AG08396 (cell line): Measurements from ENCODE around the gene IPO7.
"Not testable (repeated sequence)": the region's sequence is repeated elsewhere in the genome, so short reads cannot be mapped to it uniquely, and the experiment has no call there.

Experiments
- DNase-seq: peaks from one replicate; pipeline ENCODE4 v3.0.0; 2012; ENCODE audit warnings: low spot score, mixed read lengths

Gene IPO7

GRCh38 chr11:9384535-9385326, at the start of gene IPO7:
TSS of gene IPO7 (plus strand) at chr11:9384652. CDS start at chr11:9384764, 112 bp downstream.
- peak; percentile 93 for DNase-seq

GRCh38 chr11:9341638-9342178, 42.7 kb upstream of the IPO7 start:
- no peak for DNase-seq

DNA sequence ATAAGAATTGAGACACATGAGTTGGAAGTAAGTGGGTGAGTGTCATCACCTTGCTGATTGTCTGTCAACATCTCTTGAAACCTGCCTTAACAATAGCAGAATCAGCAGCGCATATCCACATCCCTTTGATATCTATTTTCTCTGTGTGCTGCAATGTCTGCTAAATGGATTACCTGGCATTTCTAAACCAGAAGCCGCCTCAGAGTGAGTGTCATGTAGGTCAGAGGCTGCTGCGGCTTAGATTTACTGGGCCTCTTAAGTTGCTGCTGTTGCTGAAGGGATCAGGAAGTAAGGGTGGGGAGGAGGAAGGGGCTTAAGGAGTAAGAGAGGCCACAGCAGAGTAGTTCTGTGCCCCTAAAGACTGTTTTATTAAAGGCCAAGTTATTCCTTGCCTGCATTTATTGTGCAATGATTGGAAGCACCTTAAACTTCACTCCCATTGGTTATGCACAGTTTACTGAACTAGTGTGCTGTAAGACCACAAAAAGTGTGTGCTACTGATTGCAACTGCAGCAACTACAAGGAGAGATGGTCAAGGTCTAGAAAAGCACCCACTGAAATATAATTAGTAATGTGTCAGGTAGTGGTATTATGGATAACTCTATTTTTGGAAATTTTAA, 40.3 kb upstream of the IPO7 start:
- DNase-seq: no peak

DNA sequence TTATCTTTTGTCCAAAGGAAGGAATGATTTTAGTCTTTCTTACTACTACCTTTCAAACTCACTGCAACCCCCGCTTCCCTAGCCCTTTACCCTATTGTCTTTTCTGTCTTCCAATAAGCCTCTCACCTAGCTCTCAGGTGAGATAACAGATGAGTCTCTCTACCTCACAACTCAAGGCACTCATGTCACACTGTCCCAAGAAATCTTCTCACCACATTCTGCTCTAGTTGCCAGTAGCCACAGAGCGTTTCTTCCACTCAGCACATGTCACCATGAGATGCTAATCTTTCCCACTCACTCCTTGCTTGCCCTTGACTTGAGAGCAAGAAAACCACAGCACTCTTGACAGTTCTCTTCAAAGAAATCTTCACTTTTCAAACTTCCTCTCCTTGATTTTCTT, 37.4 kb upstream of the IPO7 start:
- DNase-seq: no peak

- not testable (repeated sequence) for DNase-seq
Observed at GRCh38 chr11:9347779-9348178, 36.7 kb upstream of the IPO7 start.

GRCh38 chr11:9351321-9351881, 33.1 kb upstream of the IPO7 start:
- no peak for DNase-seq

DNA sequence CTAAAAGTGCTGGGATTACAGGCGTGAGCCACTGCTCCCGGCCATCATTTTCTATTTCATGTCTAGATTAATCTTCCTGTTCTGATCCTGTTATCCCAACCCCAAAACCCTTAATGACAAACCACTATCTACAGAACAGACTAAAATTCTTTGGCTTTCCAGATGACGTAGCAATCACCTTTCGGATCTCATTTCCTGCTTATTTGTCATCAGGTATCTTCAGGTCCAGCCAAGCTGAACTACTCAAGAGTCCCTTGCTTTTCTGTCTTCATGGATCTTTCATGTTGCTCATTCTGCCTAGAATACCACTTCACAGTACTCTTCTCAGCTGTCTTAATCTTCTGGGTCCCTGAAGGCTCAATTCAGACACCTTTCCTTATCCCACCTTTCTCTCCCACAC, 27.4 kb upstream of the IPO7 start:
- DNase-seq: no peak

DNA sequence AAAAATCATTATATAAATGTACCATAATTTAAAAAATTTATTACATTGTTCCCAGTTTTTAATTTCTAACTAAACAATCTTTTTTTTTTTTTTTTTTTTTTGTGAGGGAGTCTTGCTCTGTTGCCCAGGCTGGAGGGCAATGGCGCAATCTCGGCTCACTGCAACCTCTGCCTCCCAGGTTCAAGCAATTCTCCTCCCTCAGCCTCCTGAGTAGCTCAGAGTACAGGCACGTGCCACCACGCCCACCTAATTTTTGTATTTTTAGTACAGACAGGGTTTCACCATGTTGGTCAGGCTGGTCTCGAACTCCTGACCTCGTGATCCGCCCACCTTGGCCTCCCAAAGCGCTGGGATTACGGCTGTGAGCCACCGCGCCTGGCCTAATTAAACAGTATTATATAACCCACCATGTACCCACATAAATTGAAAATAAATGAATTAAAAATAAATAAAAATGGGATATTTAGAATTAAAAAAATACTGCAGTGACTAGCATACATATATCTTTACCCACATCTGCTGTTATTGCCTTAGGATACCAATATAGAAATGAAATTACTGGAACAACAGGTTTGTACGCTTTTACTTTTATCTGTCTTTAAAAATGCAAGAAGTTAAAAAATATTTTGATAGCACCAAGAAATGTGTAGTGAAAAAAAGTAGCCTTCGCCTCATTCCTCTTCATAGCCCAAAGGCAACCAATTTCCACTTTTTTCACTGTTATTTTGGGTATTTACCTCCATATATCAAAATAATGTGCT, 23.4 kb upstream of the IPO7 start:
- not testable (repeated sequence) for DNase-seq

DNA sequence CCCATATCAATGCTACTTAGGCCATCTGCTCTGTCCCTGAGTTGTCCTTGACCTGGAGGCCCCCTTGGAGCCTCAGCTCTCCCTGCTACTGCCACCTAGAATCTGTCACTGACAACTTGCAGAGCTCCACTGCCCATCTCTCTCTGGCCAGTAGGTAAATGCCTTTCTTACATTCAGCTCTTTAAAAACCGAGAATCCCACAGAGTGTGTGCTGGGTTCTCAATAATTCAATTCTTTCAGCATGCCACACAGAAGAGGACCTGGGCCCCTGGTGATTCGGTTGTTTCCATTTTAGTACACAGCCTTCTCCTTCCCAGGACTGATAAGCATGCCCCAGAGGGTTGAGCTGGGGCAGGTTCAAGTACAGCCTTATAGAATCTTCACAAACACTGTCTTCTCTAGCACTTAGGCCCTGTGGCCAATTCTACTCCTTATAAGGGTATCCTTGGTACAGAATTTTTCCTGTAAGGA, 22.0 kb upstream of the IPO7 start:
- DNase-seq: no peak

DNA sequence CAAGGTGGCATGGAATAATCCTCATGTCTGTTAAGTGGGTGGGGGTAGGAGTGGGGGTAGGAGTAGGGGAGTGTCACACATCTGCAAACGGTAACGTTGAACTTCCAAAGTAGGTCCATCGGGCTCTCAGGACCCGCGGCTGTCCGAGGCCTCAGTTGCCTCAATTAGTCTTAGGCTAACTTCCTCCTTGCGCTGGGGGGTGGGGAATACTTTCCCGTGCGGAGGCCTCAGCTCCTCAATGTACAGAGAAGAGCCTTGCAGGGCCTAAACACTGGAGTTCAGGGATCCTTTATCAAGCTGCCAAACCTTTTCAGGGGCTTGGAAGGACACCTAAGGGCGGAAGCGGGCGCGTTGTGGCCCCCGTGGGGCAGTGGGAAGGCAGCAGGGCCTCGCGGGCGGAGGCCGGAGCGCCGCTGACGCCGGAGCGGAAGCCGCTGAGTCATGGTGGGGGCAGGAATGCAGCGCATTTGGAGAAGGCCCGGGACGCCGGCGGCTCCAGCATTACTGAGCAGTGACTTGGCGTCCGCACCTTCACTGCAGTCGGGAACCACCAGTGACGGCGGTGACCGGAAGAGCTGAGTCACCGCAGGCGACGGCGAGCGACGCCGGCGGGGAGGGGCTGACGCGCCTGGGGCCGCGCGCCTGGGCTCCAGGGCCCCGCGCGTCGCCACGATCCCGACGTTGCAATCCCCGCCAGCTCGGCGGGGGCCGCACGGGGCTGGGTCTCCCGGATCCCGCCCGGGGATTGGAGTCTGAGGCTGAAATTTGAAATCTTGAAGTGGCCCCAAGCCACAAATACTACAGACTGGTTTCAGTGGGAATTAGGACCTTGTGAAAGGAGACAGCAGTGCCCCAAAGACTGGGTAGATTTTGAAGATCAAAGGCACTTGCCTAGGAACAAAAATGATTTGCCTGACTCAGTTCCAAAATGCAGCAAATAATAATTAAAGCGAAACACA, 20.2 kb upstream of the IPO7 start:
- peak; percentile 96 for DNase-seq

DNA sequence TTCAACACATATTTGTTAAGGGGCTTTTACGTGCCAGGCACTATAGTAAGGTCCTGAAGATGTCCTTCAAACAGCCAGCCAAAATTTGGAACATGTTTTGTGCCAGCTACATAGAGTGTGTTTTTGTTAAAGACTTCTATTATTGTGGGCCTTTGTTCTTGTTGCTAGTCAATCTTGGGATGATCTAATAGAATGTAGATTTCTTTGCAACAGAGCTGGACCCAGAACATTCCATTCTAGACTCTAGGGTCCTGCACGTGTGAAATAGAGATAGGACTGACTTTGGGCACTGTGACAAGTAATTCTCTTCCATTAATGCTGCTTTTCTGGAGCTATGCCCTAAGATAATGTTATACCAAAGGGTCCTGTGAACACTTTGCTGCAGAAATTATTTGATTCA, 16.9 kb upstream of the IPO7 start:
- DNase-seq: no peak

- no peak for DNase-seq
Observed at GRCh38 chr11:9377036-9377435, 7.4 kb upstream of the IPO7 start.

DNA sequence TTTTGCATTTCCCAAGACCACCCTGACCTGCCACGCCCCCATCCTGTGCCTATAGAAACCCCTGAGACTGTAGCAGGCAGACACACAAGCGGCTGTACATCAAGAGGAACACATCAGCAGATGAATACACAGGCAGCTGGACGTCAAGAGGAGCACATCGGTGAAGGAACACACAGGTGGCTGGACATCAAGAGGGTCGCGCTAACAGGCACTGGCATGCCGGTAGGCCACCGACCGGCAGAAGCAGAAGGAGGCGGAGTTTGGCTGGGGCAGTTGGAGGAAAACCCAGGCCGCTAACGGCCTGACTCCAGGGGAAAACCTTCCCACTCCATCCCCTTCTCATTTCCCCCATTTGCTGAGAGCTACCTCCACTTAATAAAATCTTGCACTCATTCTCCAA, 5.4 kb upstream of the IPO7 start:
- DNase-seq: no peak

DNA sequence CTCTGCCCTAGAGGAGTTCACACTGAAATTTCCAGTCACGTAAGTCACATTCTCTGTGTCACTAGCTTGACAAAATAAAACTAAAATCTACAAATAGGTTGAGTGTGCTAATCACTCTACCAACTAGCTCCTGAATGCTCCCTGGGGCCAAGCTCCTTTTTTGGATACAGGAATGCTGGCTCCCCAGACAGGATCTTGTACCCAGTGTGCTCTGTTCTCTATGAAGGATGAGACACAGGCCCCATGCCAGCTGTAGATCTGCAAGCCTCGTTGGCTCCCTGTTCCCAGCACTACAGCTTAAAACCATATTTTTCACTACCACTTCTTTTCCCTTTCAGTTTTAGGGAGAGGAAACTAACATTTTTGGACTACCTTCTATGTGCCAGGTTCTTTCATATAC, 3.7 kb upstream of the IPO7 start:
- no peak for DNase-seq

GRCh38 chr11:9385327-9385899, 961 bp downstream of the IPO7 start:
- no peak for DNase-seq

GRCh38 chr11:9386086-9386485, 1.6 kb downstream of the IPO7 start:
- DNase-seq: no peak

- DNase-seq: no peak
Observed at GRCh38 chr11:9386901-9387300, 2.4 kb downstream of the IPO7 start.

GRCh38 chr11:9396310-9396709, 11.9 kb downstream of the IPO7 start:
- DNase-seq: no peak

DNA sequence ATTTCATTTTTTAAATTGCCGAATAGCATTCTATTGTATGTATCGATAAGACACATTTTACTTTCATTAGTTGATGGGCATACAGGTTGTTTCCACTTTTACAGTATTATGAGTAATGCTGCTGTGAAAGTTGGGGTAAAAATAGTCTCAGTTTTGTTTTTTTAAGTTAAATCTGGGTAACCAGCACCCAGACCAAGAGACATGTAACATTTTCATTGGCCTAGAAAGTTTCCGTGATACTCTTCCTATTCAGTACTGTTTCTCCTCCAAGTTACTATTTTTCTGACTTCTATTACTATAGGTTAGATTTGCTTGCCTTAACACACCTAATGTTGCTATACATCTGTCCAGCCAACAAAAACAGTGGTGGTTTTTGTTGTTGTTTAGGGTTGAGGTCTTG, 12.3 kb downstream of the IPO7 start:
- no peak for DNase-seq

DNA sequence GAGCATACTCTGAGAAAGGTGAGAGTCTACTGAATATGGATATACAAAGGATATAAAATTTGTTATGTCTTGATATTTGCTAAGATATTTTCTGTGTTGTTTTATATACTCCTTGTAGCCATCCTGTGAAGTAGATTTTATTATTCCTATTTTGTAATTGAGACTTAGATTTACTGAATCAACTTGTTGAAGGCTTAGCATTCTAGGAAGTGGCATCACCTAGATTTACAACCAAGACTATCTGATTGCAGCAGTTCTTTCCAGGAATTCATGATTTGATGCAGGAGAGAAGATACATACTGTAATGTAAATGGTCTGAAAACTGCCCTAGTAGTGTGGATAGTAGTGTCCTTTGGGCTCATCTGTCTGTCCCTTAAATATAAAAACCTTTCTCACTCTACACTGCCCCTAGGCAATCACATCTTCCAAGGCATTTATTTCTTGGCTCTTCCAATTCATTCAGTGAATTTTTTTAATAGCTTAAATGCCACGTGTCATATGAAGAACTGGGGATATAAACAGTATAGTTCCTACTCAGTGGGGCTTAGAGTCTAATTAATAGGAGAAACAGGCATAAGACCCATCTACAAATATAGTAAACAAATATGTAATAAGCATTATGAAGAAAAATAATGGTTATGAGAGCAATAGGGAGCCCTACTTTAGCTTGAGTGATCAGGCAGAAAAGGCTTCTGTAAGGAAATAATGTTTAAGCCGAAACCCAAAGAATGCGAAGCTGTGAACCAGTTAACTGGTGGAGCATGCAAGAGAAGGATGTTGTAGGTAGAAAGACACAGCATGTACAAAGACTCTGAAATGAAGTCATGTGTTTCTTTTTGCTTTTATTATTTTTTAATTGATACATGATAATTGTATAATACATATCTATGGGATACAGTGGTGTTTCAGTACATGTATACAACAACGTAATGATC, 13.6 kb downstream of the IPO7 start:
- no peak for DNase-seq
